H9 (cell line): ENCODE measurements around the gene TIRAP. TPM values are rescaled to one million over a fixed set of nuclear protein-coding genes. Genes with fewer than 3 reads are reported as not detected.

Experiments
- DNase-seq: peaks from one replicate; pipeline ENCODE4 v3.0.0-alpha.2; 2017
- H2AFZ ChIP-seq: one replicate; pipeline ENCODE4 v1.6.1; 2013; ENCODE audit warnings: mild to moderate bottlenecking, low read length, control low read depth, moderate library complexity
- H2AK5ac ChIP-seq: 2 replicates; pipeline ENCODE4 v1.6.1; 2013; ENCODE audit warnings: low read length, control low read depth, mixed read lengths; ENCODE audit not compliant: insufficient read length
- H2BK120ac ChIP-seq: one replicate; pipeline ENCODE4 v1.6.1; 2013; ENCODE audit warnings: low read depth, mild to moderate bottlenecking, low read length, control low read depth, inconsistent platforms; ENCODE audit not compliant: poor library complexity, severe bottlenecking
- H2BK12ac ChIP-seq: 2 replicates; pipeline ENCODE4 v1.6.1; 2013; ENCODE audit warnings: low read length, control low read depth, mixed read lengths, low read depth; ENCODE audit not compliant: insufficient read length
- H2BK15ac ChIP-seq: 2 replicates; pipeline ENCODE4 v1.6.1; 2013; ENCODE audit warnings: low read depth, low read length, control low read depth
- H2BK20ac ChIP-seq: one replicate; pipeline ENCODE4 v1.6.1; 2013; ENCODE audit warnings: low read depth, mild to moderate bottlenecking, low read length, control low read depth, inconsistent platforms; ENCODE audit not compliant: poor library complexity, severe bottlenecking
- H2BK5ac ChIP-seq: 2 replicates; pipeline ENCODE4 v1.6.1; 2013; ENCODE audit warnings: low read length, control low read depth, mixed read lengths; ENCODE audit not compliant: insufficient read length
- H3K14ac ChIP-seq: 2 replicates; pipeline ENCODE4 v1.6.1; 2013; ENCODE audit warnings: low read length, control low read depth; ENCODE audit not compliant: insufficient read depth
- H3K18ac ChIP-seq: 2 replicates; pipeline ENCODE4 v1.6.1; 2013; ENCODE audit warnings: low read depth, mild to moderate bottlenecking, mixed read lengths, low read length, control low read depth; ENCODE audit not compliant: insufficient read length
- H3K23ac ChIP-seq: 2 replicates; pipeline ENCODE4 v1.6.1; 2013; ENCODE audit warnings: low read length, control low read depth, mixed read lengths, low read depth; ENCODE audit not compliant: insufficient read length
- H3K23me2 ChIP-seq: 2 replicates; pipeline ENCODE4 v1.6.1; 2013; ENCODE audit warnings: low read depth, mild to moderate bottlenecking, mixed read lengths, low read length, control low read depth; ENCODE audit not compliant: insufficient read length, poor library complexity, severe bottlenecking
- H3K27ac ChIP-seq: 2 replicates; pipeline ENCODE4 v1.5.1; 2013; ENCODE audit warnings: low read length, control low read depth, mixed read lengths, low read depth; ENCODE audit not compliant: insufficient read length
- H3K27me3 ChIP-seq: 2 replicates; pipeline ENCODE4 v1.6.1; 2013; ENCODE audit warnings: low read length, control low read depth, inconsistent platforms; ENCODE audit not compliant: insufficient read depth
- H3K4ac ChIP-seq: 2 replicates; pipeline ENCODE4 v1.6.1; 2013; ENCODE audit warnings: low read depth, mild to moderate bottlenecking, control low read depth, inconsistent platforms, low read length, moderate library complexity
- H3K4me1 ChIP-seq: 2 replicates; pipeline ENCODE4 v1.6.1; 2013; ENCODE audit warnings: low read length, control low read depth, inconsistent platforms; ENCODE audit not compliant: insufficient read depth
- H3K4me2 ChIP-seq: 2 replicates; pipeline ENCODE4 v1.6.1; 2013; ENCODE audit warnings: low read length, control low read depth, mixed read lengths; ENCODE audit not compliant: insufficient read length, insufficient read depth
- H3K56ac ChIP-seq: 2 replicates; pipeline ENCODE4 v1.6.1; 2013; ENCODE audit warnings: low read depth, mild to moderate bottlenecking, mixed read lengths, low read length, control low read depth; ENCODE audit not compliant: insufficient read length
- H3K79me1 ChIP-seq: 2 replicates; pipeline ENCODE4 v1.6.1; 2013; ENCODE audit warnings: low read depth, mild to moderate bottlenecking, moderate library complexity, low read length, control low read depth, inconsistent platforms; ENCODE audit not compliant: insufficient read depth, poor library complexity, severe bottlenecking
- H3K79me2 ChIP-seq: 2 replicates; pipeline ENCODE4 v1.6.1; 2013; ENCODE audit warnings: low read length, control low read depth, inconsistent platforms; ENCODE audit not compliant: insufficient read depth
- H3K9ac ChIP-seq: 2 replicates; pipeline ENCODE4 v1.6.1; 2013; ENCODE audit warnings: low read length, control low read depth, mixed read lengths; ENCODE audit not compliant: insufficient read length; ENCODE audit errors: extremely low read depth
- H3K9me3 ChIP-seq: one replicate; pipeline ENCODE4 v1.6.1; 2013; ENCODE audit warnings: low read depth, low read length, inconsistent platforms; ENCODE audit not compliant: control insufficient read depth
- H3T11ph ChIP-seq: one replicate; pipeline ENCODE4 v1.6.1; 2013; ENCODE audit warnings: mild to moderate bottlenecking, low read length, control low read depth, inconsistent platforms
- H4K20me1 ChIP-seq: one replicate; pipeline ENCODE4 v1.6.1; 2013; ENCODE audit not compliant: control insufficient read depth, insufficient read length, insufficient read depth
- H4K5ac ChIP-seq: 2 replicates; pipeline ENCODE4 v1.6.1; 2013; ENCODE audit warnings: low read depth, mild to moderate bottlenecking, mixed read lengths, low read length, control low read depth; ENCODE audit not compliant: insufficient read length
- H4K8ac ChIP-seq: replicated peaks from 2 replicates; pipeline ENCODE4 v1.6.1; 2013; ENCODE audit warnings: low read length, control low read depth, mixed read lengths, low read depth; ENCODE audit not compliant: insufficient read length
- H4K91ac ChIP-seq: 2 replicates; pipeline ENCODE4 v1.6.1; 2013; ENCODE audit warnings: low read depth, mild to moderate bottlenecking, moderate library complexity, mixed read lengths, low read length, control low read depth; ENCODE audit not compliant: insufficient read length
- H3K27ac Mint-ChIP-seq, 3 experiments: 2 replicates in 2 of 3; 3 replicates in 1 of 3; pipeline ENCODE4 v1.8.0; 2020 to 2021; ENCODE audit warnings: mixed read lengths in 3 of 3, mild to moderate bottlenecking in 1 of 3, moderate library complexity in 1 of 3
- H3K27me3 Mint-ChIP-seq: 2 replicates; pipeline ENCODE4 v1.8.0; 2021; ENCODE audit warnings: low read depth, mild to moderate bottlenecking, moderate library complexity, mixed read lengths
- H3K36me3 Mint-ChIP-seq, 3 experiments: 2 replicates in 2 of 3; 3 replicates in 1 of 3; pipeline ENCODE4 v1.8.0; 2020 to 2021; ENCODE audit warnings: low read depth in 3 of 3, mixed read lengths in 3 of 3; ENCODE audit not compliant: insufficient read depth in 1 of 3
- H3K4me1 Mint-ChIP-seq, 2 experiments: 2 replicates each; pipeline ENCODE4 v1.8.0; 2020; ENCODE audit warnings: mixed read lengths in 2 of 2
- H3K4me3 Mint-ChIP-seq, 2 experiments: 2 replicates in 1 of 2; 3 replicates in 1 of 2; pipeline ENCODE4 v1.8.0; 2020 to 2021; ENCODE audit warnings: mild to moderate bottlenecking in 2 of 2, mixed read lengths in 2 of 2, moderate library complexity in 1 of 2
- H3K9me3 Mint-ChIP-seq, 2 experiments: 2 replicates in 1 of 2; 3 replicates in 1 of 2; pipeline ENCODE4 v1.8.0; 2020; ENCODE audit warnings: mild to moderate bottlenecking in 2 of 2, mixed read lengths in 2 of 2, moderate library complexity in 1 of 2
- CTCF ChIP-seq: fragments of 200-600 bp; sonication (generic); conservative IDR thresholded peaks from 3 replicates; pipeline ENCODE4 v1.8.0; 2021; ENCODE audit warnings: antibody characterized with exemption, mild to moderate bottlenecking
- WGBS: extraction: QIAGEN DNeasy Blood & Tissue Kit; methylation state at CpG from one replicate; pipeline ENCODE4 v1.1.7; 2013; ENCODE audit warnings: missing lambda C conversion rate, low lambda C conversion rate, mixed read lengths; ENCODE audit not compliant: insufficient read length; ENCODE audit errors: extremely low coverage; 5-methylcytosine and 5-hydroxymethylcytosine counted together
- total RNA-seq: library from RNA; stranded (reverse); gene quantifications from 2 replicates; pipeline ENCODE4 v1.2.1, GENCODE V29; 2021

The TIRAP gene
- total RNA-seq, 1 experiment from 2014 or later: 7.0 TPM

- no peaks in the 10 kb centered on the region for H3K27me3 Mint-ChIP-seq
- Histone ChIP-seq H3K56ac (no peak overlapping the region), H3K4ac (no peak overlapping the region), H3K9me3 (no peaks in the 10 kb centered on the region), H4K91ac (no peak overlapping the region), H2BK12ac (no peak overlapping the region), H3K23me2 (no peaks in the 10 kb centered on the region), H2BK20ac (no peak overlapping the region), H3K4me2 (no peak overlapping the region), H3K27me3 (no peaks in the 10 kb centered on the region; the same call in 1 of the 2 replicates), H3K79me2 (no peaks in the 10 kb centered on the region), H3K9ac (no peak overlapping the region), H2AFZ (no peak overlapping the region), H3K23ac (no peak overlapping the region), H2AK5ac (no peak overlapping the region), H3K79me1 (no peaks in the 10 kb centered on the region), H4K8ac (no peak overlapping the region), H4K20me1 (no peaks in the 10 kb centered on the region), H2BK15ac (no peak overlapping the region), H3K27ac (no peak overlapping the region), H2BK120ac (no peak overlapping the region), H4K5ac (no peak overlapping the region), H2BK5ac (no peak overlapping the region), H3K14ac (no peak overlapping the region), H3K4me1 (no peaks in the 10 kb centered on the region), H3T11ph (no peak overlapping the region), H3K18ac (no peak overlapping the region)
- no peak overlapping the region for H3K27ac Mint-ChIP-seq
- H3K36me3 Mint-ChIP-seq: peaks cover 7 to 59% (median 41%) of the 10 kb centered on the region in 3 experiments; a peak in 5 of 7 replicates
- H3K4me1 Mint-ChIP-seq: no peaks in the 10 kb centered on the region
- WGBS: no CpG with 5 or more reads among the region's 4 CpGs
- no peak for TF ChIP-seq CTCF
- DNase-seq: no peak
- H3K9me3 Mint-ChIP-seq: no peaks in the 10 kb centered on the region
- no peak overlapping the region for H3K4me3 Mint-ChIP-seq
These were observed 26.7 kb upstream of the TIRAP start for GRCh38 chr11:126256216-126256615.
